NT2/D1 (cell line): ENCODE data around the gene CDH4.

Experiments
- SUZ12 ChIP-seq: IDR thresholded peaks from 2 replicates; pipeline ENCODE4 v1.6.1; 2011; ENCODE audit not compliant: insufficient read length, insufficient read depth; ENCODE audit errors: extremely low read depth
- YY1 ChIP-seq: IDR thresholded peaks from 2 replicates; pipeline ENCODE4 v1.6.1; 2011; ENCODE audit not compliant: insufficient read length, insufficient read depth
- ZNF274 ChIP-seq: IDR thresholded peaks from 2 replicates; pipeline ENCODE4 v1.6.1; 2011; ENCODE audit warnings: mild to moderate bottlenecking, low read depth, low read length

DNA sequence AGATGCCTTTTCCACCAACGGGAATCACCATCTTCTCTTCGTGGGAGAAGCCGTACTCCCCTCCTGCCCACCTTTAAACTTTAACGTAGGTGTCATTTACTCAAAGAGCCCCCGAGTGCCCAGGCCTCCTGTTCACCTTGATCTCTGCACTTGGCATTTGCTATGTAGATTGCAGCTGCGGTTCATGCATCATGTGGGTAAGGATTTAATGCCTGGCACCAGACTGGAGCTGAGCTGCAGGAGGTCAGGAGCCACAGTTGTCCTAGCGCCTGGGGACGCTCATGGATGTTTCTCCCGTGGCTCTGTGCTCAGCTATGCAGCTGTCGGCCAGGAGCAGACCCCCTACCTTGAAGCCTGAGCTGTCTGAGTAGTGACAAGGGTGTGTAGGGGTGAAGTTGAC is 133.7 kb downstream of the CDH4 start:
- TF ChIP-seq YY1 (no peak), SUZ12 (no peak), ZNF274 (no peak)
